GM19239 (cell line): ENCODE measurements around the gene NAA25.
"Not testable (repeated sequence)": the region's sequence is repeated elsewhere in the genome, so short reads cannot be mapped to it uniquely, and the experiment has no call there.

ENCODE experiments used
- DNase-seq: peaks from one replicate; pipeline ENCODE4 v3.0.0; 2011; ENCODE audit warnings: low spot score; ENCODE audit not compliant: insufficient read length
- FAIRE-seq: peaks from 2 replicates; lab custom pipeline; 2011; peaks lifted over from hg19 to GRCh38; lab: Jason Lieb, UNC

The NAA25 gene

GRCh38 chr12:112087055-112087850 is 21.3 kb downstream of the NAA25 start:
- FAIRE-seq (no peak), DNase-seq (no peak)

GRCh38 chr12:112066566-112066965 is 42.0 kb downstream of the NAA25 start:
- DNase-seq, result no peak
- no peak for FAIRE-seq

GRCh38 chr12:112063273-112063672 is 45.3 kb downstream of the NAA25 start:
- no peak for FAIRE-seq
- no peak for DNase-seq

- DNase-seq (no peak), FAIRE-seq (no peak)
Measured at GRCh38 chr12:112061137-112061536, 47.4 kb downstream of the NAA25 start.

GRCh38 chr12:112049351-112049750 is 59.2 kb downstream of the NAA25 start:
- no peak for FAIRE-seq
- no peak for DNase-seq

- DNase-seq (no peak), FAIRE-seq (no peak)
Measured at GRCh38 chr12:112046003-112046402, 62.6 kb downstream of the NAA25 start.

GRCh38 chr12:112036614-112037013 is 72.0 kb downstream of the NAA25 start:
- DNase-seq, FAIRE-seq: not testable (repeated sequence)

GRCh38 chr12:112035219-112035785 is 73.3 kb downstream of the NAA25 start:
- FAIRE-seq, result no peak
- no peak for DNase-seq

- no peak for DNase-seq
- no peak for FAIRE-seq
Measured at GRCh38 chr12:112032292-112032691, 76.3 kb downstream of the NAA25 start.

- no peak for FAIRE-seq
- DNase-seq, result no peak
Measured at GRCh38 chr12:112031472-112031871, 77.1 kb downstream of the NAA25 start.

- FAIRE-seq, result no peak
- DNase-seq, result no peak
Measured at GRCh38 chr12:112029301-112029700, 79.3 kb downstream of the NAA25 start.

- DNase-seq (no peak), FAIRE-seq (peak; percentile 81)
Measured at GRCh38 chr12:112025808-112026375, 82.7 kb downstream of the NAA25 start.

- FAIRE-seq, result no peak
- DNase-seq, result no peak
Measured at GRCh38 chr12:112023759-112024396, 84.7 kb downstream of the NAA25 start.

GRCh38 chr12:112022241-112023016 is 86.2 kb downstream of the NAA25 start:
- FAIRE-seq, result no peak
- DNase-seq, result no peak

GRCh38 chr12:112020947-112021457 is 87.6 kb downstream of the NAA25 start:
- DNase-seq (no peak), FAIRE-seq (no peak)

GRCh38 chr12:112018571-112019237 is 89.9 kb downstream of the NAA25 start:
- DNase-seq (no peak), FAIRE-seq (no peak)

GRCh38 chr12:112017041-112017440 is 91.5 kb downstream of the NAA25 start:
- DNase-seq (no peak), FAIRE-seq (no peak)

GRCh38 chr12:112015938-112016337 is 92.6 kb downstream of the NAA25 start:
- DNase-seq, result no peak
- FAIRE-seq, result no peak

- no peak for FAIRE-seq
- no peak for DNase-seq
Measured at GRCh38 chr12:112013601-112014402, 94.8 kb downstream of the NAA25 start.
